ENCODE results near the gene SLC45A2.
"Not testable (repeated sequence)": the region's sequence is repeated elsewhere in the genome, so short reads cannot be mapped to it uniquely, and the experiment has no call there.

Gene SLC45A2

DNA sequence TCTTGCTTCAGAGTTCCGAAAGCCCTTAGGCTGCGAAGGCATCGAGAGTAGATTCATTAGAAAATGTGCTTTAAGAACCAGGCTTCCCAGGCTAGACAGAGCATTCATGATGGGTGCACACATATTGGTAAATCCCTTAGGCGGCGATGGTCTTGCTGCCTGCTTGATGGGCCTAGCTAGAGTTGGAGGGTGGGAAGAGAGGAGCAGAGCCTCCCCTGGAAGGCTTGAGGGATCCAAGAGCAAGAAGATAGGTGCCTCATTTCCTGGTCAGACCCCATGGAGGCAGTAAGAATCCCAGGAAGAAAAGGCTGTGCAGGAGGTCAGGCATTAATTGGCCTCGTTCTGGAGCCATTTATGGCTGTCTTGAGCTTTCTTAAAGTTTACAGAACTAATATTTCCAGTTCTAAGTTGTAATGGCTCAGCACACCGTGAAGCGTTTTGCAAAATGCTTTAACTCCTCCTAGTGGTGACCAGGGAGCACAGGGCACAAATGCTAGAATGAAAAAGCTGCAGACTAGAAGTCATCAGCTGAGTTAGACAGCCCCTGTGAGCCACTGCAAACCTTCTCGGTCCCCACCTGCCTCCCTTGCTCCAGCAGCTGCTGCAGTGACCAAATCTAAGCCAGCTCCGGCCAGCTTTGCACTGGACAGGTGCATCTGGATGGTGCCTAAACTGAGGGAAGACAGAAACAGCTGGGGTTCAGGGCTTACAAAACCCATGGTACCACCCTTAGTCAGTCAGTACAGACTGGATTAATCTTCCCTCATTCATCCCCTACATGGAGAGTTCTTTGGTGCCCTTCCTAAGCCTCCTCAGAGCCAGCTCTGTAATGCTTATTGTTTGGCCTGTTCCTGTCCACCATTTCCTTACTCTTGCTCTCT lies 14.7 kb downstream of the SLC45A2 start:
- no peak overlapping the region for H3K4me3 ChIP-seq (ENCODE audit: low read depth, low read length)
- TF ChIP-seq, protein P1, sequence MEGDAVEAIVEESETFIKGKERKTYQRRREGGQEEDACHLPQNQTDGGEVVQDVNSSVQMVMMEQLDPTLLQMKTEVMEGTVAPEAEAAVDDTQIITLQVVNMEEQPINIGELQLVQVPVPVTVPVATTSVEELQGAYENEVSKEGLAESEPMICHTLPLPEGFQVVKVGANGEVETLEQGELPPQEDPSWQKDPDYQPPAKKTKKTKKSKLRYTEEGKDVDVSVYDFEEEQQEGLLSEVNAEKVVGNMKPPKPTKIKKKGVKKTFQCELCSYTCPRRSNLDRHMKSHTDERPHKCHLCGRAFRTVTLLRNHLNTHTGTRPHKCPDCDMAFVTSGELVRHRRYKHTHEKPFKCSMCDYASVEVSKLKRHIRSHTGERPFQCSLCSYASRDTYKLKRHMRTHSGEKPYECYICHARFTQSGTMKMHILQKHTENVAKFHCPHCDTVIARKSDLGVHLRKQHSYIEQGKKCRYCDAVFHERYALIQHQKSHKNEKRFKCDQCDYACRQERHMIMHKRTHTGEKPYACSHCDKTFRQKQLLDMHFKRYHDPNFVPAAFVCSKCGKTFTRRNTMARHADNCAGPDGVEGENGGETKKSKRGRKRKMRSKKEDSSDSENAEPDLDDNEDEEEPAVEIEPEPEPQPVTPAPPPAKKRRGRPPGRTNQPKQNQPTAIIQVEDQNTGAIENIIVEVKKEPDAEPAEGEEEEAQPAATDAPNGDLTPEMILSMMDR (IDR thresholded peaks at IDR 0.05; ENCODE audit: low read depth, low read length) = peak; percentile 85

DNA sequence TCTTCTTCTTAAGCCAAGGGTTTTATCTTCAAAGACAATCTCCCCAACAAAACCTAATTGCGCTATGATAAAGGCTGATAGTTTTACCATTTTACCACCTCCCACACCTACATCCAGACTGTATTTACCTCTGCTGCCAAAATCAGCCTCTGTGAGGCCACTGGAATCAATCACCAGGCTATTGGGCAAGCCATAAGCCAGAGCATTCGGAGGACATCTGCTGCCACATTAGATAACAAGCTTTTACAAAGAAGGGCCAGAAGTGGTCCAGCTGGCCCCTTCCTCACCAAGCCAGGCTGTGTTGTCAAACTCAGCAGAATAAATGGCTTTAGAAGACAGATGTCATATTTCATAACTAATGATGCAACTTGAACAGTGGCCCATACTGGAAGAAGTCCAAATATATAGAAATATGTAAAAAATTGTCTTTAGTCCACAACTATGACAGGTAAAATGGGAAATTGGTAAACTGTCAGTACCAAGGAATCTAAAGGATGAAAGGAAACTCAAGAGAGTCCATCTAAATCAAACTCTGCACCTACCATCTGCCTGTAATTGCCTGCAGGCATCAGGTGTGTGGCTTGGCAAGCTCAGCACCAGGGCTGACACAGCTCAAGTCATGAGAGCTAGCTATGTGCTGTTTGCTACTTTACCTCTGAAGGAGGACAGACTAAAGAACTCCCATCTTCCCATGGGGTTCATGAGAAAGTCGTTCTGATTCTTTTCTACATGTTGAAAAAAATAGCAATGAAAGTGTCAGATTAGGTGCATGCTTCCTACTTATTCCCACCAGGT lies 16.1 kb downstream of the SLC45A2 start:
- no peak overlapping the region for H3K4me3 ChIP-seq (ENCODE audit: low read depth, low read length)
- TF ChIP-seq, protein P1 (IDR thresholded peaks at IDR 0.05; ENCODE audit: low read depth, low read length) = no peak

DNA sequence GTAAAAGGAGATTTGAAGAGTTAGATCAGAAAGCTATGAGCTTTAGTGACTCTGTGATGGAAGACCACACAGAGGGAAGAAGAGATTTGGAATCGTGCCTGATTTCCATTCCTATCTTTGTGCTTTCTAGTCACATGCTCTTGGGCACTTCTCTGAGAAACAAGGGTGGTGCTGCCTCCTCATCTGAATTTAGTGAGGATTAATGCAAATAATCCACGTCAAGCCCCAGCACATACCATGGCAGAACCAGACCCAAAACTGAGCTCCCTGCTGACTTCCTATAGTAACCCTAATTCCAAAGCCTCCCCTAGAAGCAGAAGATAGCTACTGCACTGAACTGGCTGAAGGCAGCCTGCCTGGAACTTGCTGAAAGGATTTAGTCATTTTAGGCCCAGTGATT lies 17.7 kb downstream of the SLC45A2 start:
- H3K4me3 ChIP-seq (ENCODE audit: low read depth, low read length) = no peak overlapping the region
- TF ChIP-seq, protein P1 (IDR thresholded peaks at IDR 0.05; ENCODE audit: low read depth, low read length) = no peak

DNA sequence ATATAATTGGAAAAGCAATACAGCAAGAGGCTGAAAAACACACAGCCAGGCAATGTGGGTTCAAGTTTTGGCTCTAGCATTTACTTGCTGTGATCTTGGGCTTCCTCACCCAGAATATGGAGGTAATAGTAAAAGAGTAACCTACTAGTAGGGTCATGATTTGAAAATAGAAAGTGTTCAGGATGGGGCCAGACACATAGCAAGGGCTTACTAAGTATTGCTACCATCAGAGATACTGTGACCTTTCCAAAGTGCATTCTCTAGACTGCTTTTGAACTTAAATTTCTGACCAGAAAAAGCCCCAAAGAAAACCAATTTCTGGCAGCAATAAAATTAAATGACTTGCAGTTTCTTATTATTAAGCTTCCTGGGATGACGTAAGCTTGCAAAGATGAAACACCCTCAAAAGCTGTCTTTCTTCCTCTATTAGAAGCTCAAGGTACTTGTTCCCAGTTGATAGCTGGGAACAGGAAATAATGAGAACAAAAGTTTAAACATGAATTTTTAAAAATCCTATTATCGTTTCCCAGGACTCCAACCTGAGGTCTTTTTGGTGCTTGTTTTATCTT lies 20.3 kb downstream of the SLC45A2 start:
- H3K4me3 ChIP-seq (ENCODE audit: low read depth, low read length) = no peak overlapping the region
- TF ChIP-seq, protein P1 (IDR thresholded peaks at IDR 0.05; ENCODE audit: low read depth, low read length) = no peak

DNA sequence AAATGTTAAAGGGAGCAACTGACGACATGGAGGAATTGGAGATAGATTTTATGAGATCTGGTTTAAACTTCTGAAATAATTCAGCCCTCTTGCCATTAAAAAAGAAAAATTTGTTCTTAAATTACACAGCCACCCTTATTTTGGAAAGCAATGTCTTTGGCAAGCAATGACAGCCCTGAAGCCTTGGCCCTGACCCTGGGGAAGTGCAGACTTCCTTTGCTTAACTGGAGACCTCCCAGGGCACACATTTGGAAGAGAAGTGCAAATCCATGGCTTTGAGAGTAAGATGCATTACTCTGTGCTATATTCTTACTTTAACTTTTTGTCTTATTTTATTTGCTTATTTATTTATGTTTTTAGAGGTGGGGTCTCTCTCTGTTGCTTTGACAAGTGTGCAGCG lies 26.3 kb downstream of the SLC45A2 start:
- H3K4me3 ChIP-seq (ENCODE audit: low read depth, low read length) = no peak overlapping the region
- TF ChIP-seq, protein P1 (IDR thresholded peaks at IDR 0.05; ENCODE audit: low read depth, low read length) = no peak

DNA sequence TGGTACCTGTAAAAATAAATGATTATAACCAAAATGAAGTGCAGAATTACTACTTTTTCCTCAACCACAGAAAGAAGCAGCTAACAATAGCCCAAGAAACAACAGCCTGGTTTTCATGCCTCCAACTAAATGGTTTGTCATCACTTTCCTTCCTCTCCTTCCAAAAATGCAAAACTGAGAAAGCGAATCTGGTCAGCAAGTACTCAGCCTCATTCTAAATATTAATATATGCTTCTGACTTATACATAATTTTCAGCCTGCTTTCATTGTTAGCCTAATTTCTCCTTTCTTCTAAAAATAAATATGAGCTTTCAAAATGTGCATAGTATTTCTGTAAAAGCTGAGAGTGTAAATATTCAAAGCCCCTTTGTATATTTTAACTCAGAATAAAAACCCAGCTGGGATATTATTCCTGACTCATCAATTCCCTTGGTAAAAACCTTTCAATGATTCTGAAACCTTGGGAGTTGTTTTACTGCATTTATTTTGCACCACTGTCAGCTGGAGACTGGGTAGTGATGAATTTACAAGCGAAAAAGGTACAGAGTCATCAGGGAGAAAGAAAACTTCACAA lies 26.8 kb downstream of the SLC45A2 start:
- H3K4me3 ChIP-seq (ENCODE audit: low read depth, low read length) = no peak overlapping the region
- TF ChIP-seq, protein P1 (IDR thresholded peaks at IDR 0.05; ENCODE audit: low read depth, low read length) = no peak

DNA sequence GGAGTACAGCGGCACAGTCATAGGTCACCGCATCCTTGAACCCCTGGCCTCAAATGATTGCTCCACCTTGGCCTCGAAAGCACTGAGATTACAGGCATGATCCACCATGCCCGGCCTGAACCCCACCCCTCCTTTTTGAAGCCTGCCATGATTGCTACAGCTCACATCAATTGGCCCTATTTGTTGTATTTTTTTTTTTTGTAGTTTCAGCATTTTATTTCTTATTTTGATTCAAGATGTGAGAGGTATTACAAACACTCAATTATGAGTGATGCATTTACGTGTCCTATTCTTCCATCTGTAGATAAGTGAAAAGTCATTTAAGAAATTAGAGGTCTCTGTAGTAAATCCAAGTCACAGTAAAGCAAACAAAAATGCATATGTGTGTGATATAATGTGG lies 32.3 kb downstream of the SLC45A2 start:
- H3K4me3 ChIP-seq (ENCODE audit: low read depth, low read length) = not testable (repeated sequence)
